HG03342 (cell line): Measurements from ENCODE around the gene TBL3.

Experiments
- ATAC-seq: cut with Tn5 transposase; IDR thresholded peaks from one replicate; pipeline ENCODE4 v1.9.1; 2021; ENCODE audit warnings: mild to moderate bottlenecking, moderate library complexity; ENCODE audit not compliant: unreplicated experiment

Gene TBL3

GRCh38 chr16:1981398-1981836 lies 9.6 kb downstream of the TBL3 start, which contains the start of gene NOXO1:
NOXO1 (minus strand) TSS chr16:1981469; CDS start chr16:1981179, 290 bp downstream.
- ATAC-seq = no peak

GRCh38 chr16:1982013-1982433 lies 10.2 kb downstream of the TBL3 start:
- ATAC-seq = no peak

GRCh38 chr16:1982991-1983543 lies 11.2 kb downstream of the TBL3 start:
- ATAC-seq = no peak

- ATAC-seq = peak; percentile 66
Observed at GRCh38 chr16:1983544-1984346, 11.9 kb downstream of the TBL3 start, which contains the start of gene GFER. GFER (plus strand) TSS chr16:1984193; CDS start chr16:1984219, 26 bp downstream.

GRCh38 chr16:1984347-1985225 lies 12.7 kb downstream of the TBL3 start:
- ATAC-seq = no peak

GRCh38 chr16:1985466-1986150 lies 13.8 kb downstream of the TBL3 start:
- ATAC-seq = no peak

GRCh38 chr16:1987198-1987597 lies 15.3 kb downstream of the TBL3 start:
- no peak for ATAC-seq

GRCh38 chr16:1989209-1990100 lies 17.6 kb downstream of the TBL3 start, which contains the start of gene SYNGR3:
SYNGR3 (plus strand) TSS chr16:1989970; CDS start chr16:1990103, 133 bp downstream.
- ATAC-seq = no peak

GRCh38 chr16:1990101-1990350 lies 18.2 kb downstream of the TBL3 start:
- no peak for ATAC-seq

- ATAC-seq = no peak
Observed at GRCh38 chr16:1990351-1991134, 18.7 kb downstream of the TBL3 start.

- ATAC-seq = no peak
Observed at GRCh38 chr16:1991135-1991551, 19.3 kb downstream of the TBL3 start.

- no peak for ATAC-seq
Observed at GRCh38 chr16:1991588-1991947, 19.7 kb downstream of the TBL3 start.

GRCh38 chr16:1991948-1992703 lies 20.3 kb downstream of the TBL3 start:
- ATAC-seq = peak; percentile 49

GRCh38 chr16:1992704-1993317 lies 21.0 kb downstream of the TBL3 start:
- ATAC-seq = no peak

GRCh38 chr16:1993731-1994131 lies 21.9 kb downstream of the TBL3 start:
- ATAC-seq = no peak

- no peak for ATAC-seq
Observed at GRCh38 chr16:1997494-1998359, 25.9 kb downstream of the TBL3 start.

GRCh38 chr16:1998360-1998835 lies 26.5 kb downstream of the TBL3 start:
- no peak for ATAC-seq
